HG03135 (cell line): ENCODE data around the gene PROS1.

Experiments used
- ATAC-seq: cut with Tn5 transposase; IDR thresholded peaks from one replicate; pipeline ENCODE4 v1.9.1; 2021; ENCODE audit warnings: mild to moderate bottlenecking, moderate library complexity; ENCODE audit not compliant: unreplicated experiment

The PROS1 gene

DNA sequence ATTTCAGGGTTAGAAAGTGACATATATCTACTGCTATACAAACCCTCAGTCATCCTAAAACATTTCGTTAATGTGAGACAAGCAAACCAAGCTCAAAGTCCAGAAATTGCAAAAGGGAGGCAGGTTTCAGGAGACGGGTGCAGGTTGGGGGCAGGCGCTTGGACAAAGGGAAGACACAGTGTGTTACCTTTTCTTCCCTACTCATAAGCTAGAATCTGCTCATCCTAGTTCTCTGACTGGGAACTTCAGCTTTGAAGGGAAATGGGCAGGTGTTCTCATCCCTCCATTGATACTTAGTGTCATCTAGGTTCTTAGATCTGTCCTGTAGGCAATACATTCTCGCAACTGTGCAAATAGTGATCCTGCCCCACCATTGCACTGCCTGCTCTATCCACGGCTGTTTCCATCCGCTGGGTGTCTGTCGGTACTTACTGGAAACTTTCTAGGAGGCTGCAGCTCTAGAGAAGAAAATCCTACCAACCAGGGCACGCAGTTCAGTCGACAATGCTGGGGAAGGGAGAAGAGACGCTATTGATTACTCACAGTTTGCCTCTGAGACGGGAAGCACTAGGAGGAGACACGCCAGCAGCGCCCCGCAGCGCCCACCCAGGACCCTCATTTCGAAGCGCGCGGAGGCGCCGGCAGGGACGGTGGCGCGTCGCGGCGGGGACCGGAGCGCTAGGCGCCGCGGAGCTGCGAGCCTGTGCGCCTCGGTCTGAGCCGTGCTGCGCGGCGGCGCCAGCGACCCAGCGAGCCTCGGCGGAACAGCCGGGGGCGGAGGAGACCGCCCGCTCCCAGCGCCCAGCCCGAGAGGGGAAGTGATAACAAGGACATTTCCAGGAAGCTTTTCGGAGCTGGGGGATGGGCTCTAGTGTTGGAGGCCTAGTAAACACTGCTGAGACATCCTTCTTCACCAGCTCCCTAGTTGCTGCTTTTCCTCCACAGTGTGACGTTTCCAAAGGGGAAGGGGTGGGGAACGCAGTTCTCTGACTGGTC, at the start of gene PROS1:
PROS1 (minus strand) TSS at position 766 of the 996 bp plus-strand sequence; CDS start at position 619, 147 bp downstream.
- ATAC-seq: peak; percentile 84

- ATAC-seq: no peak
Observed at GRCh38 chr3:94020293-94020692, 46.6 kb upstream of the PROS1 start.

GRCh38 chr3:94019659-94020058, 46.0 kb upstream of the PROS1 start:
- ATAC-seq: no peak

DNA sequence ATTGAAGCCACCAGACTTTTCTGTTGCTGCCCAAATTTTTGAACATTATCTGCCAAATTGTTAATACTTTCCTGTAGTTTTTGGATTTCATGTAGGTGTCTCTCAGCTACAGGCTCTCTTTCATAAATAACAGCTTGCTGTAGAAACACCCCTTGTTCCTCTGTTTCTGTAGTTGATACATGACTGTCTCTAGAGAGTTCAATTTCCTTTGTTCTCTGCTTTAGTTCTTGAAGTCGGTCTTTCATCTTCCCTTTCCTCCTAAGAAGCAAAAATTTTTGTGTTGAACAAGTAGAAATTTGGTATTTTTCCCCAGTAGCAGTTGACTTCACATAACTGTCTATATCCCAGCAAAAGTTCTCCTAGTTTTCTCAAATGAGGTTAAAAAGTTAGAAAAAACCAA, 41.3 kb upstream of the PROS1 start:
- ATAC-seq: no peak

GRCh38 chr3:94012185-94012584, 38.5 kb upstream of the PROS1 start:
- ATAC-seq: no peak

DNA sequence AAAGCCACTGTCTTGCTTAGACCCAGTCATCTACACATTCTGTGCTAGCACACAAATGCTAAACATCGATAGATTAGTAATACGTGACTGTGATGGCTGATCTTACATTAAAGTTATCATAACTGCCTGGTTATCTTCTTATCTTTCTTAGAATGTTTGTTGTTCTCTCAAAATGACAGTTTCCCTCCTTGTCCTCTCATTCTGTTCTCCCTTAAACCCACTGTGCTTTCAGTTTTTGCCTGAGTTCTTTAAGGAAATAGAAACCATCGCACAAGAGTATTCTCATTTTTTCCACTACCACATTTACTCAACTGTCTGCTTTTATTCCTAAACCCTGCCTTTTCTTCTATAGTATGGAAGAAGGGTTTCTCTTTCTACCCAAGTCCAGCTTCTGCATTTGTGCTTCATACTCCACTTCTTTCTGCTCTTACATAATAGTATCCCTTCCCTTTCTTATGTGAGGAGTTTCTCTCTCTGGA, 37.6 kb upstream of the PROS1 start:
- ATAC-seq: no peak

- ATAC-seq: no peak
Observed at GRCh38 chr3:94009608-94010007, 35.9 kb upstream of the PROS1 start.

GRCh38 chr3:94008253-94008652, 34.6 kb upstream of the PROS1 start:
- ATAC-seq: no peak

GRCh38 chr3:94004301-94004910, 30.7 kb upstream of the PROS1 start:
- peak; percentile 90 for ATAC-seq

DNA sequence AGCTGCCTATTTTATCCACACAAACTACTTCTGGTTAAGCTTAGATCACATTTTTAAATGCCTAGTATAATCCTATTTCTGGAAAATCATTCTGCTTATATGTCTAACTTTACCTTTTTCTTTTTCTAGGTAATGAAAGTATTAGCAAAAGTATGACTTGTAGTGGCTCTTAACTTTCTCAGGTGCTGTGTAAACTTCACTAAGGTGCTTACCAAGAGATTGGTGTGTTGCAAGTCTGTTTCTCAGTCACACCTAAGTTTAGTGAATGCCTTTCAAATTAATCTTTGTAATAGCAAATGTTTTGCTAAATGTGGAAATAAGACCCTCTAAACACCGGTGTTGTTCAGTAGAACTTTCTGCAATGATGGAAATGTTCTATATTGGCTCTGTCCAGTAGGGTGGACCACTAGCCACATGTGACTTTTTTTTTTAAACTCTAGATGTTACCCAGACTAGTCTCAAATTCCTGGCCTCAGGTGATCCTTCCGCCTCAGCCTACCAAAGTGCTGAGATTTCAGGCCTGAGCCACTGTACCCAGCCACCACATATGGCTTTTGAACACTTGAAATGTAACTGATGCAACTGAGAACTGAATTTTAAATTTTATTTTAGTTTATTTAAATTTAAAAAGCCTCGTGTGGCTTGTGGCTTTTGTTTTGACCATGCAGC, 28.3 kb upstream of the PROS1 start:
- no peak for ATAC-seq

- no peak for ATAC-seq
Observed at GRCh38 chr3:94001191-94001590, 27.5 kb upstream of the PROS1 start.

- no peak for ATAC-seq
Observed at GRCh38 chr3:93994056-93994455, 20.4 kb upstream of the PROS1 start.

GRCh38 chr3:93992207-93992606, 18.5 kb upstream of the PROS1 start:
- no peak for ATAC-seq

- ATAC-seq: no peak
Observed at GRCh38 chr3:93991631-93992030, 17.9 kb upstream of the PROS1 start.

DNA sequence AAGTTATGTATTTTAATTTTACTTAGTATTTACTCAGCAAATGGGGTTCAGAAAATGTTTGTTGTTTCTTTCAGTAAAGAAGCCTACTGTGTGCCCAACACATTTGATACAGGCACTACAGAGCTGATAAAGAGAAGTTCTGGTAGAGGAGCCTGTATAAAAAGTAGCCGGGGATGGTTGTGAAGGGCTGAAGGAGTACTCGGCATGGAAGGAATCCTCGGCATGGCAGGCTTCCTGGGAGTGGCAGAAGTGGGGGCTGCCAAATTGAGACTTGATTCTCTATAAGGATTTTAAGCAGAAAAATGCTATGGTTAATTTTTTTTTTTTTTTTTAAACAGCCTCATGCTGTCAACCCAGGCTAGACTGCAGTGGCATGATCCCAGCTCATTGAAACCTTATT, 15.5 kb upstream of the PROS1 start:
- no peak for ATAC-seq

DNA sequence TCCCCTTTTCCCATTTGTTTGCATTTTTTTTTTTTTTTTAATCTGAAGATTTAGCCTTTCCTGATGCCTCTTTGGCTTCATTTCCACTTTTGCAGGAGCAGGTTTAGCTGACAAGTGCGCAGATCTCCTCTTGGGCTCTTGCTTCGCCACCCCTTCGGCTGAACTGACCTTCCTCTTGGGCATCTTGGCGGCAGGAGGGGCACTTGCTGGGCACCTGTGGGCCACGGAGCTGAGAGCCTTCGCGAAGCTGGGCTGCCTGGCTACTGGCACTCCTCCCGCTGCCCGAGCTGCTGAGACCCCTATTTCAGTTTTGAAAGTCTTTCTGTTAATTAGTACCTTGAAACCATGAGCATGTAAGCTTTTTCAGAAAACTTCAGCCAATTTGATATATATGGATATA, 15.1 kb upstream of the PROS1 start:
- no peak for ATAC-seq

- no peak for ATAC-seq
Observed at GRCh38 chr3:93988283-93988682, 14.6 kb upstream of the PROS1 start.

- no peak for ATAC-seq
Observed at GRCh38 chr3:93984618-93985017, 10.9 kb upstream of the PROS1 start.

GRCh38 chr3:93983408-93983807, 9.7 kb upstream of the PROS1 start:
- ATAC-seq: no peak

DNA sequence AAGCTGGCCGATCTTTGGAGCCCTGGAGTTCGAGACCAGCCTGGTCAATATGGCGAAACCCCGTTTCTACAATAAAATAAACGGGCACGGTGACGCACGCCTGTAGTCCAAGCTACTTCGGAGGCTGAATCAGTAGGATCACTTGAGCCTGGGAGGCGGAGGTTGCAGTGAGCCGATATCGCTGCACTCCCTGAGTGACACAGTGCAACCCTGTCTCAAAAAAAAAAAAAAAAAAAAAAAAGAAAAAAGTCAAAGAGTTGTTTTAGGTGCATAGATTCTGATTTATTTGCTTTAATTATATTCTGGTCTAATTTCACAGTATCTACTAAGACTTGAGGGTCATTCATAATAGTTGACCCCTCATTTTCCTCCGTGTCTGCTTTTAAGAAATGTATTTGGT, 8.0 kb upstream of the PROS1 start:
- ATAC-seq: no peak

- ATAC-seq: peak; percentile 100
Observed at GRCh38 chr3:93979850-93980676, 6.4 kb upstream of the PROS1 start, which contains the start of gene ARL13B. TSS of gene ARL13B (plus strand) at chr3:93980155. CDS start at chr3:93980424, 269 bp downstream.
